Brain microvascular endothelial cell (primary cell): ENCODE measurements around the gene C1QC.

Experiments
- DNase-seq: peaks from one replicate; pipeline ENCODE4 v3.0.0-alpha.2; 2020
- H3K27ac ChIP-seq: fragments of 250-450 bp; sonication (Bioruptor Pico); 2 replicates; pipeline ENCODE4 v1.5.1; 2020; ENCODE audit warnings: mild to moderate bottlenecking, moderate library complexity
- H3K27me3 ChIP-seq: fragments of 250-450 bp; sonication (Bioruptor Pico); replicated peaks from 2 replicates; pipeline ENCODE4 v1.5.1; 2020; ENCODE audit warnings: mild to moderate bottlenecking
- H3K36me3 ChIP-seq: fragments of 250-450 bp; sonication (Bioruptor Pico); replicated peaks from 2 replicates; pipeline ENCODE4 v1.5.1; 2020; ENCODE audit warnings: mild to moderate bottlenecking
- H3K4me3 ChIP-seq: 2 replicates; pipeline ENCODE4 v1.5.1; 2011; ENCODE audit warnings: low read depth, mild to moderate bottlenecking, control low read depth, low read length, moderate library complexity
- in situ Hi-C: cut with HindIII; loops from 2 replicates; pipeline ENCODE4 v1.10.0; 2017; ENCODE audit warnings: low sequenced_read_pairs, low pct_ligation_motif_present
- TF ChIP-seq, protein P1 (sequence below): IDR thresholded peaks from 2 replicates; pipeline ENCODE4 v1.5.1; 2011; ENCODE audit warnings: low read depth, mild to moderate bottlenecking, moderate library complexity, low read length, control low read depth, inconsistent platforms; ENCODE audit errors: missing control alignments

Gene C1QC

GRCh38 chr1:22677931-22678896 lies 34.8 kb downstream of the C1QC start:
- Histone ChIP-seq H3K4me3 (no peak overlapping the region), H3K36me3 (no peaks in the 10 kb centered on the region), H3K27ac (no peak overlapping the region), H3K27me3 (peaks cover 14% of the 10 kb centered on the region)
- in situ Hi-C loops, result loop anchor here (25.0 kb wide), 1 partner anchor 209 kb away; no protein-coding TSS in a partner anchor
- TF ChIP-seq, protein P1, sequence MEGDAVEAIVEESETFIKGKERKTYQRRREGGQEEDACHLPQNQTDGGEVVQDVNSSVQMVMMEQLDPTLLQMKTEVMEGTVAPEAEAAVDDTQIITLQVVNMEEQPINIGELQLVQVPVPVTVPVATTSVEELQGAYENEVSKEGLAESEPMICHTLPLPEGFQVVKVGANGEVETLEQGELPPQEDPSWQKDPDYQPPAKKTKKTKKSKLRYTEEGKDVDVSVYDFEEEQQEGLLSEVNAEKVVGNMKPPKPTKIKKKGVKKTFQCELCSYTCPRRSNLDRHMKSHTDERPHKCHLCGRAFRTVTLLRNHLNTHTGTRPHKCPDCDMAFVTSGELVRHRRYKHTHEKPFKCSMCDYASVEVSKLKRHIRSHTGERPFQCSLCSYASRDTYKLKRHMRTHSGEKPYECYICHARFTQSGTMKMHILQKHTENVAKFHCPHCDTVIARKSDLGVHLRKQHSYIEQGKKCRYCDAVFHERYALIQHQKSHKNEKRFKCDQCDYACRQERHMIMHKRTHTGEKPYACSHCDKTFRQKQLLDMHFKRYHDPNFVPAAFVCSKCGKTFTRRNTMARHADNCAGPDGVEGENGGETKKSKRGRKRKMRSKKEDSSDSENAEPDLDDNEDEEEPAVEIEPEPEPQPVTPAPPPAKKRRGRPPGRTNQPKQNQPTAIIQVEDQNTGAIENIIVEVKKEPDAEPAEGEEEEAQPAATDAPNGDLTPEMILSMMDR, result no peak
- DNase-seq, result no peak

- Histone ChIP-seq H3K27me3 (peaks cover 13% of the 10 kb centered on the region), H3K36me3 (no peaks in the 10 kb centered on the region), H3K27ac (no peak overlapping the region), H3K4me3 (no peak overlapping the region)
- in situ Hi-C loops, result loop anchor here (25.0 kb wide), 1 partner anchor 207 kb away; no protein-coding TSS in a partner anchor
- TF ChIP-seq, protein P1, result no peak
- DNase-seq, result no peak
These were observed 37.3 kb downstream of the C1QC start for GRCh38 chr1:22680726-22681125.

DNA sequence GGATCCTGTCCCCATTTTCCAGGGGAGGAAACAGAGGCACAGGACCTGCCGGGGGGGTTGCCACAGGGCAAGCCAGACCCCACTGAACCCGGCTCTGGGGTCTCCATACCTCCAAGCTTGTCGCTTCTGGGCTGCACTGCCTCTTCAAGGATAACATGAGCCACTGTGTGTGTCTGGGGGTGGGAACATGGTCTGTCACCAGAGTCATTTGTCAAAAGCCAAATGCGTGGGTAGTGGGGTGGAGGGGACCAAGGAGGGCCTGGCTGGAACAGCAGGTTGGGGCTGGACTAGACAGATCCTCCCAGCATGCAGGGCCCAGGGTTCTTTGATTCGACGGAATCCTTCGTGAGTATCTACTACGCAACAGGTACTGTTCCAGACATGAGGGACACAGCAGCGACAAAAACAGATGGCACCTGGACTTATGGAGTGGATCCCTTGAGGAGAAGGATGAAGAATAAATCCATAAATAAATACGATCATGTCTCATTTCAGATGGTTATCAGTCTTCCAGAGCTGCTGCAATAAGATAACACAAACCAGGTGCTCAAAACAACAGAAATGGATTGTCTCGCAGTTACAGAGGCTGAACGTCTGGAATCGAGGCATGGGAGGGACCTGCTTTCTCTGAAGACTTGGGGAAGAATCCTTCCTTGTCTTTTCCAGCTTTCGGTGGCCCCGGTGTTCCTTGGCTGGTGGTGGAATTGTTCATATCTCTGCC lies 38.3 kb downstream of the C1QC start:
- Histone ChIP-seq H3K36me3 (no peaks in the 10 kb centered on the region), H3K4me3 (no peak overlapping the region), H3K27ac (no peak overlapping the region), H3K27me3 (peaks cover 13% of the 10 kb centered on the region)
- DNase-seq, result no peak
- in situ Hi-C loops, result loop anchor here (25.0 kb wide), 1 partner anchor 206 kb away; no protein-coding TSS in a partner anchor
- TF ChIP-seq, protein P1, result no peak

GRCh38 chr1:22683547-22683946 lies 40.1 kb downstream of the C1QC start:
- Histone ChIP-seq H3K36me3 (no peaks in the 10 kb centered on the region), H3K27ac (no peak overlapping the region), H3K4me3 (no peak overlapping the region), H3K27me3 (peaks cover 13% of the 10 kb centered on the region)
- no peak for DNase-seq
- TF ChIP-seq, protein P1, result no peak
- in situ Hi-C loops, result loop anchor here (25.0 kb wide), 1 partner anchor 204 kb away; no protein-coding TSS in a partner anchor

- no peak for DNase-seq
- H3K4me3 ChIP-seq, result no peak overlapping the region
- TF ChIP-seq, protein P1, result no peak
- no peak overlapping the region for H3K27ac ChIP-seq
- H3K36me3 ChIP-seq, result no peaks in the 10 kb centered on the region
- in situ Hi-C loops, result loop anchor here (25.0 kb wide), 1 partner anchor 202 kb away; no protein-coding TSS in a partner anchor
- peaks cover 12% of the 10 kb centered on the region for H3K27me3 ChIP-seq
These were observed 42.2 kb downstream of the C1QC start for GRCh38 chr1:22685591-22686059.
